ENCODE results near the gene INTS1.

- TF ChIP-seq CTCF (IDR thresholded peaks at IDR 0.05; ENCODE audit: low read length) (no peak), EZH2 (IDR thresholded peaks at IDR 0.05; ENCODE audit: borderline replicate concordance, low read length) (no peak)
Measured at GRCh38 chr7:1454542-1454941, 49.6 kb downstream of the INTS1 start.

Data from OCI-LY1 (cell line).